WERI-Rb-1 (cell line): ENCODE measurements around the gene PLXNA1.

ENCODE experiments used
- DNase-seq: peaks from one replicate; pipeline ENCODE4 v3.0.0-alpha.2; 2020
- H3K27ac ChIP-seq: fragments of 250-450 bp; sonication (Bioruptor Pico); 2 replicates; pipeline ENCODE4 v1.5.1; 2020; ENCODE audit warnings: mild to moderate bottlenecking, moderate library complexity
- H3K27me3 ChIP-seq: fragments of 250-450 bp; sonication (Bioruptor Pico); 2 replicates; pipeline ENCODE4 v1.5.1; 2021; ENCODE audit warnings: mild to moderate bottlenecking, low read depth, moderate library complexity; ENCODE audit not compliant: insufficient read depth, severe bottlenecking
- H3K36me3 ChIP-seq: fragments of 250-450 bp; sonication (Bioruptor Pico); 2 replicates; pipeline ENCODE4 v1.5.1; 2020; ENCODE audit warnings: mild to moderate bottlenecking, moderate library complexity
- H3K4me3 ChIP-seq: 2 replicates; pipeline ENCODE4 v1.5.1; 2011; ENCODE audit warnings: low read depth, mild to moderate bottlenecking, control low read depth, low read length
- H3K9me3 ChIP-seq: fragments of 250-450 bp; sonication (Bioruptor Pico); 2 replicates; pipeline ENCODE4 v1.5.1; 2021; ENCODE audit warnings: mild to moderate bottlenecking, moderate library complexity; ENCODE audit not compliant: severe bottlenecking
- CTCF ChIP-seq: IDR thresholded peaks from 2 replicates; pipeline ENCODE4 v1.5.1; 2011; ENCODE audit warnings: low read depth, mild to moderate bottlenecking, control low read depth, inconsistent platforms, low read length

The PLXNA1 gene

GRCh38 chr3:127031845-127032244 is 48.9 kb downstream of the PLXNA1 start:
- Histone ChIP-seq H3K4me3 (no peak overlapping the region), H3K27ac (no peak overlapping the region), H3K36me3 (peaks cover 57% of the 10 kb centered on the region), H3K9me3 (no peaks in the 10 kb centered on the region), H3K27me3 (no peaks in the 10 kb centered on the region)
- DNase-seq = no peak
- TF ChIP-seq CTCF = no peak

GRCh38 chr3:127032296-127032990 is 49.5 kb downstream of the PLXNA1 start:
- DNase-seq = no peak
- TF ChIP-seq CTCF = no peak
- Histone ChIP-seq H3K4me3 (no peak overlapping the region), H3K27ac (no peak overlapping the region), H3K9me3 (no peaks in the 10 kb centered on the region), H3K36me3 (peaks cover 56% of the 10 kb centered on the region), H3K27me3 (no peaks in the 10 kb centered on the region)
